ENCODE data around the gene DUXA.

Gene DUXA

GRCh38 chr19:57191141-57192076 lies 24.1 kb upstream of the DUXA start, which contains the start of gene ZNF264:
Gene ZNF264 (plus strand): TSS chr19:57191500. CDS start chr19:57191914, 414 bp downstream.
- DNase-seq (ENCODE audit: low spot score): peak; percentile 90
- Histone ChIP-seq H3K4me3 (peak within 1 kb of the TSS; percentile 87), H3K27ac (peak within 1 kb of the TSS; percentile 78 to 86)
- TF ChIP-seq CTCF (IDR thresholded peaks at IDR 0.05): no peak

DNA sequence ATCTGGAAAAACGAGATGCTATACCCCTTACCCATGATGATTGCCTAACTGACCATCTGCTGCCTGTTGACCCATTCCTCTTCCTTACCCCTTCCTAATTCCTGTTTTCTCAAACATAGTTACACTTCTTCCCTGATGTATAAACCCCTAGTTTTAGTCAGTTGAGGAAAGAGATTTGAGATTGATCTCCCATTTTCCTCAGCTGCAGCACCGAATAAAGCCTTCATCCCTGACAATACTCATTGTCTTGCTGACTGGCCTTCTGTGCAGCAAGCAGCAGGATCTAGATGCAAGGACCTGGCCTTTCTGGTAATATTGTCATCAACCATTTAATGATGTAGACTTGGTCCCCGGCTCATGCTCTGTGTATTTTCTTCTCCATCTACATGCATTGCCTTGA lies 23.0 kb upstream of the DUXA start:
- DNase-seq (ENCODE audit: low spot score): no peak
- Histone ChIP-seq H3K27ac (no peak overlapping the region), H3K4me3 (no peak overlapping the region)
- no peak for TF ChIP-seq CTCF (IDR thresholded peaks at IDR 0.05)

GRCh38 chr19:57171551-57172081 lies 4.3 kb upstream of the DUXA start:
- peak; percentile 78 for DNase-seq (ENCODE audit: low spot score)
- Histone ChIP-seq H3K4me3 (peak overlapping the region; percentile 69), H3K27ac (peak overlapping the region; percentile 20 to 80)
- TF ChIP-seq CTCF (IDR thresholded peaks at IDR 0.05): no peak

- DNase-seq (ENCODE audit: low spot score): no peak
- Histone ChIP-seq H3K27ac (no peak overlapping the region), H3K4me3 (no peak overlapping the region)
- TF ChIP-seq CTCF (IDR thresholded peaks at IDR 0.05): no peak
Observed at GRCh38 chr19:57165846-57166245, 1.4 kb downstream of the DUXA start.

DNA sequence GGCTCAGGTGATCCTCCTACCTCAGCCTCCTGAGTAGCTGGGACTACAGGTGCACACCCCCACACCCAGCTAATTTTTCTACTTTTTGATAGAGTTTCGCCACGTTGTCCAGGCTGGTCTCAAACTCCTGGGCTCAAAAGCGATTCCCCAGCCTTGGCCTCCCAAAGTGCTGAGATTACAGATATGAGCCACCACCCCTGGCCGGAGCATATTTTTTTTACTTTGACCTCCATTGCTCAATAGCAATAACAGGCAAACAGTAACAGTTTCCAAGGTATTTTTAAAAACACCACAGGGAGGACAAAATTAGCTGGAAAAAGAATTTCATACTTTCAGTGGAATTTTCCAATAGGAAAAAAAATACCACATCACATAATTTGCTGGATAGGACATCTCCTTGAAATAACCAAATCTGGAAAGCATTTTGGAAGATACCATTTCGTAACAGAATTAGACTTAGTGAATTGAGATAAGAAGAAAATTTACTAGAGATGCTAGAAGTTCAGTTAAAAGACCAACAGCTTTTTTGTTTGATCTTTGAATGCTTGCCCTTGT lies 5.2 kb downstream of the DUXA start:
- H3K27ac ChIP-seq: peak overlapping the region; percentile 37 to 82
- TF ChIP-seq CTCF (IDR thresholded peaks at IDR 0.05): no peak
- no peak overlapping the region for H3K4me3 ChIP-seq
- no peak for DNase-seq (ENCODE audit: low spot score)

- no peak for TF ChIP-seq CTCF (IDR thresholded peaks at IDR 0.05)
- DNase-seq (ENCODE audit: low spot score): no peak
- Histone ChIP-seq H3K27ac (no peak overlapping the region), H3K4me3 (no peak overlapping the region)
Observed at GRCh38 chr19:57152921-57153320, 14.4 kb downstream of the DUXA start.
